ENCODE results near the gene ASCC3. TPM values are rescaled to one million over a fixed set of nuclear protein-coding genes. Genes with fewer than 3 reads are reported as not detected.

ASCC3 gene
- total and polyA plus RNA-seq, 2 experiments from 2014 or later, result 49.1 to 60.2 TPM

DNA sequence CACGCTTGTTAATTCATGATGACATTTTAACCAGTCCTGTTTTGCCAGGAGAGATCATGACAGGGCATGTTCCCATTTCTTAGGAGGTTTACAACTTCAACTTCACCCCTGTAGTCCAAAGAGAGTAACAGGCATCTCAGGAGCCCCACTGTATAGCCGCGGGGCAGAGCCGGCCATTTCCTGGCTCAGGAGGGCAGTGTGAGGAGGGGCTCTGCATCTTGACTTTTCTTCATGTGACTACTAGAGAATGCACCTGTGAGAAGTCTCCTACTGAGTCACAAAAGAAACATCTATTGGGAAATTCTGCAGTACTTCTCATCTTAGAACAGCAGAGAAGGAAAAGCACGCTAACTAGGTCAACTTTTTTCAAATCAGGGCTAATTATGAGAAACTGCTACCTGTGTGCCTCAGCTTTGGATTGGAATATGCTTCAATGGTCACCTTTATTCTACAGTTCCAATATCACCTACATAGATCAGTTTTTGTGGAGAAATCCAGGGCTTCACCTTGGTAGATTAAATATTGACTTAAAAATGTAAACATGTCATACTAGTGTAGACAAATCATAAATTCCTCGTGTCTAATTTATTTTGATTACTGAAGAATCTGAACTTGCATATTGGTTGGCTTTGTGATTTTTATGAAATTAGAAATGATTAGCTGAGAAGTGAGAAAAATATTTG lies 387.8 kb downstream of the ASCC3 start:
- Histone ChIP-seq H3K9me3 (ENCODE audit: low read depth) (no peaks in the 10 kb centered on the region), H4K20me1 (ENCODE audit: insufficient read depth) (no peaks in the 10 kb centered on the region), H3K4me1 (ENCODE audit: insufficient read depth) (no peaks in the 10 kb centered on the region), H3K4me3 (no peak overlapping the region), H3K9ac (no peak overlapping the region), H3K79me2 (ENCODE audit: insufficient read depth) (no peaks in the 10 kb centered on the region), H3K27ac (no peak overlapping the region), H3K4me2 (ENCODE audit: unreplicated experiment) (no peak overlapping the region), H3F3A (ENCODE audit: insufficient read depth) (no peaks in the 10 kb centered on the region), H3K27me3 (replicated peaks; ENCODE audit: insufficient read depth) (no peaks in the 10 kb centered on the region), H3K36me3 (ENCODE audit: low read depth) (0 out of 2 replicates have a peak, but pooled peaks cover 4% of the 10 kb centered on the region), H3K9me2 (ENCODE audit: insufficient read depth) (no peaks in the 10 kb centered on the region), H2AFZ (no peak overlapping the region)
- WGBS, 2 experiments (ENCODE audit: low coverage in 1 of 2, low lambda C conversion rate in 2 of 2, missing lambda C conversion rate in 2 of 2), result 84% methylated on average over 6 of the region's 6 CpGs
- TF ChIP-seq EZH2 (IDR thresholded peaks at IDR 0.05; ENCODE audit: insufficient read depth, poor library complexity, severe bottlenecking), result no peak
- no peak for TF ChIP-seq EZH2phosphoT487 (IDR thresholded peaks at IDR 0.05; ENCODE audit: insufficient read depth, low read depth)
- DNase-seq, result no peak
- in situ Hi-C loops (cut with MboI), result loop anchor here (25.0 kb wide), 2 partner anchors 169 to 581 kb away; no protein-coding TSS in a partner anchor

DNA sequence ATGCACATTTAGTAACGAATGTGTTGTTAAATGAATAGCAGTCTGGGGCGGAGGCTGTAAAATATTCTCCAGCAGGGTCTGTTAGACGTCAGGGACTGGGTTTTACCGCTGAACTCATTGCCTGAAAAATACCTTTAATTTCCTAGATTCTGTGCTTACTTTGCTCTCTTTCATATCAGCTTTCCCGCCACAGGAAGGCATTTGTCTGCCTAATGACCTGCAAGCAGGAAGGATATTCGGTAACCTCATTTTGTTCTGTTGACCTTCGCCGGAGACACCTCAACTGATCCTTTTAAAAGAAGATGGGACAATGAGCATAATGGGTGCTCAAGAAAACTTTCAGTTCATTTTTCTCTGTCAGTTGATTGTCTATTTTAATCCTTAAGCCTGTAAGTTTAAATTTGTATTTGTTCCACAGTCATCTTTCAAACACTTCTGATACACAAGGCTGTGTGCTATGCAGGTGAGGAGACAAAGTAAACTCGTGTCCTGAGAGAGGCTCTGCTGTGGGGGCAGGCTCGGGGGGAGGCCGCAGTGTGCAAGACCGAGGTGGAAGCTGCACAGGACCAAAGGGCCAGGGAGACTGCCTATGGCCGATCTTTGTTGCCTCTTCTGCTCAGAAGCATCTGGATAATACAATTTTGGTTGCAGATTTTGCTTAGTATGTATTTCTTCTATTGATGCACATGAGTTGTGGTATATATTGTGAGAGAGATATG lies 389.0 kb downstream of the ASCC3 start:
- Histone ChIP-seq H3K9me3 (ENCODE audit: low read depth) (no peaks in the 10 kb centered on the region), H3K4me3 (no peak overlapping the region), H3K27me3 (replicated peaks; ENCODE audit: insufficient read depth) (no peaks in the 10 kb centered on the region), H3K79me2 (ENCODE audit: insufficient read depth) (no peaks in the 10 kb centered on the region), H4K20me1 (ENCODE audit: insufficient read depth) (no peaks in the 10 kb centered on the region), H3K9me2 (ENCODE audit: insufficient read depth) (no peaks in the 10 kb centered on the region), H3K9ac (no peak overlapping the region), H3K27ac (no peak overlapping the region), H3F3A (ENCODE audit: insufficient read depth) (no peaks in the 10 kb centered on the region), H3K4me1 (ENCODE audit: insufficient read depth) (no peaks in the 10 kb centered on the region), H2AFZ (no peak overlapping the region), H3K36me3 (ENCODE audit: low read depth) (0 out of 2 replicates have a peak, but pooled peaks cover 4% of the 10 kb centered on the region), H3K4me2 (ENCODE audit: unreplicated experiment) (no peak overlapping the region)
- in situ Hi-C loops (cut with MboI), result loop anchor here (25.0 kb wide), 2 partner anchors 170 to 580 kb away; no protein-coding TSS in a partner anchor
- WGBS, 2 experiments (ENCODE audit: low coverage in 1 of 2, low lambda C conversion rate in 2 of 2, missing lambda C conversion rate in 2 of 2), result 89 to 91% methylated on average over 13 of the region's 13 CpGs
- TF ChIP-seq EZH2phosphoT487 (IDR thresholded peaks at IDR 0.05; ENCODE audit: insufficient read depth, low read depth) (no peak), EZH2 (IDR thresholded peaks at IDR 0.05; ENCODE audit: insufficient read depth, poor library complexity, severe bottlenecking) (no peak)
- DNase-seq, result no peak

DNA sequence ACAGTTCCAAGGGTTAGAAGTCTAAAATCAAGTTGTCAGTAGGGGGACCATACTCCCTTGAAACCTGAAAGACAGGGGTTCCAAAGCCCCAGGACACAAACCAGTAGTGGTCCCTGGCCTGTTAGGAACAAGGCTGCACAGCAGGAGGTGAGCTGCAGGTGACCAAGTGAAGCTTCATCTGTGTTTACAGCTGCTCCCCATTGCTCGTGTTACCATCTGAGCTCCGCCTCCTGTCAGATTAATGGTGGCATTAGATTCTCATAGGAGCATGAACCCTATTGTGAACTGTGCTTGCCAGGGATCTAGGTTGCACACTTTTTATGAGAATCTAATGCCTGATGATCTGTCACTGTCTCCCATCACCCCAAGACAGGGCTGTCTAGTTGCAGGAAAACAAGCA lies 391.1 kb downstream of the ASCC3 start:
- Histone ChIP-seq H3K9ac (no peak overlapping the region), H2AFZ (no peak overlapping the region), H3K27ac (no peak overlapping the region), H4K20me1 (ENCODE audit: insufficient read depth) (no peaks in the 10 kb centered on the region), H3F3A (ENCODE audit: insufficient read depth) (no peaks in the 10 kb centered on the region), H3K4me2 (ENCODE audit: unreplicated experiment) (no peak overlapping the region), H3K9me2 (ENCODE audit: insufficient read depth) (no peaks in the 10 kb centered on the region), H3K36me3 (ENCODE audit: low read depth) (no peaks in the 10 kb centered on the region), H3K4me1 (ENCODE audit: insufficient read depth) (no peaks in the 10 kb centered on the region), H3K79me2 (ENCODE audit: insufficient read depth) (no peaks in the 10 kb centered on the region), H3K27me3 (replicated peaks; ENCODE audit: insufficient read depth) (no peaks in the 10 kb centered on the region), H3K4me3 (no peak overlapping the region), H3K9me3 (ENCODE audit: low read depth) (no peaks in the 10 kb centered on the region)
- WGBS, 2 experiments (ENCODE audit: low coverage in 1 of 2, low lambda C conversion rate in 2 of 2, missing lambda C conversion rate in 2 of 2), result 81 to 85% methylated on average over 2 of the region's 2 CpGs
- in situ Hi-C loops (cut with MboI), result loop anchor here (25.0 kb wide), 2 partner anchors 172 to 578 kb away; no protein-coding TSS in a partner anchor
- TF ChIP-seq EZH2 (IDR thresholded peaks at IDR 0.05; ENCODE audit: insufficient read depth, poor library complexity, severe bottlenecking) (no peak), EZH2phosphoT487 (IDR thresholded peaks at IDR 0.05; ENCODE audit: insufficient read depth, low read depth) (no peak)
- DNase-seq, result no peak

DNA sequence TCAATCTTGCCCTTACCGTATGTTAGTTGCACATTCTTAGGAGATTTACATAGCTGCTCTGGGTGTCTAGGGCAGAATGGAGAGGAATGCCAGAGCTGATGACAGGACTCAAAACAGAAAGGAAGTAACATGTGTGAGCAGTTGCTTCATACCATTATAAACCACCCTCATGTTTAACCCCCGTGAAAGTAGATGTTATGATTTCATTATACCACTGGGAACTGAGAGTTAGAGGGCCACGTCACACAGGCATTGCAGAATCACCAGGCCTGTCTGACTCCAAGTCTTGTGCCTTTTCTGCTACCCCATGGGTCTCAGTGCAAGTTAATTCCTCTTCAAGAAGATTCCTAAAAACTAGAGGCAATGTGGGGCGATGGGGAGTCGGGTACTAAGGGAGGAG lies 392.9 kb downstream of the ASCC3 start:
- no peaks in the 10 kb centered on the region for H3K9me2 ChIP-seq (ENCODE audit: insufficient read depth)
- in situ Hi-C loops (cut with MboI), result loop anchor here (25.0 kb wide), 2 partner anchors 174 to 576 kb away; no protein-coding TSS in a partner anchor
- no peaks in the 10 kb centered on the region for H3F3A ChIP-seq (ENCODE audit: insufficient read depth)
- no peak overlapping the region for H3K9ac ChIP-seq
- H3K27ac ChIP-seq, result no peak overlapping the region
- H3K4me2 ChIP-seq (ENCODE audit: unreplicated experiment), result no peak overlapping the region
- no peaks in the 10 kb centered on the region for H3K27me3 ChIP-seq (replicated peaks; ENCODE audit: insufficient read depth)
- H3K9me3 ChIP-seq (ENCODE audit: low read depth), result no peaks in the 10 kb centered on the region
- no peaks in the 10 kb centered on the region for H4K20me1 ChIP-seq (ENCODE audit: insufficient read depth)
- no peak overlapping the region for H3K4me3 ChIP-seq
- H3K36me3 ChIP-seq (ENCODE audit: low read depth), result no peaks in the 10 kb centered on the region
- TF ChIP-seq EZH2 (IDR thresholded peaks at IDR 0.05; ENCODE audit: insufficient read depth, poor library complexity, severe bottlenecking), result no peak
- no peak for TF ChIP-seq EZH2phosphoT487 (IDR thresholded peaks at IDR 0.05; ENCODE audit: insufficient read depth, low read depth)
- WGBS, 2 experiments (ENCODE audit: low coverage in 1 of 2, low lambda C conversion rate in 2 of 2, missing lambda C conversion rate in 2 of 2), result 76 to 77% methylated on average over 5 of the region's 5 CpGs
- no peaks in the 10 kb centered on the region for H3K79me2 ChIP-seq (ENCODE audit: insufficient read depth)
- DNase-seq, result no peak
- no peak overlapping the region for H2AFZ ChIP-seq
- H3K4me1 ChIP-seq (ENCODE audit: insufficient read depth), result no peaks in the 10 kb centered on the region

Measured in GM23248 (cell line).